Effector memory CD4-positive, alpha-beta T cell (primary cell): ENCODE measurements around the gene BRAF.

ENCODE experiments used
- DNase-seq, 3 donors: peaks; one replicate each; pipeline ENCODE4 v3.0.0-alpha.2; 2020
- H3K27ac ChIP-seq: 2 replicates; pipeline ENCODE4 v1.7.0; 2013; ENCODE audit warnings: mild to moderate bottlenecking, low read length, moderate library complexity; ENCODE audit not compliant: insufficient read depth, poor library complexity, severe bottlenecking
- H3K27me3 ChIP-seq: replicated peaks from 2 replicates; pipeline ENCODE4 v1.7.0; 2013; ENCODE audit warnings: mild to moderate bottlenecking, low read length; ENCODE audit not compliant: insufficient read depth, control insufficient read depth, poor library complexity, severe bottlenecking
- H3K36me3 ChIP-seq: 2 replicates; pipeline ENCODE4 v1.7.0; 2013; ENCODE audit warnings: mild to moderate bottlenecking, low read length, moderate library complexity; ENCODE audit not compliant: control insufficient read depth, insufficient read depth
- H3K4me1 ChIP-seq: 2 replicates; pipeline ENCODE4 v1.7.0; 2013; ENCODE audit warnings: low read length, mild to moderate bottlenecking; ENCODE audit not compliant: control insufficient read depth, insufficient read depth, poor library complexity, severe bottlenecking
- H3K4me3 ChIP-seq: 2 replicates; pipeline ENCODE4 v1.7.0; 2013; ENCODE audit warnings: low read length, low read depth, mild to moderate bottlenecking; ENCODE audit not compliant: insufficient read depth, poor library complexity, severe bottlenecking
- H3K9me3 ChIP-seq: 2 replicates; pipeline ENCODE4 v1.7.0; 2013; ENCODE audit warnings: mild to moderate bottlenecking, low read length, moderate library complexity; ENCODE audit not compliant: control insufficient read depth

The BRAF gene

DNA sequence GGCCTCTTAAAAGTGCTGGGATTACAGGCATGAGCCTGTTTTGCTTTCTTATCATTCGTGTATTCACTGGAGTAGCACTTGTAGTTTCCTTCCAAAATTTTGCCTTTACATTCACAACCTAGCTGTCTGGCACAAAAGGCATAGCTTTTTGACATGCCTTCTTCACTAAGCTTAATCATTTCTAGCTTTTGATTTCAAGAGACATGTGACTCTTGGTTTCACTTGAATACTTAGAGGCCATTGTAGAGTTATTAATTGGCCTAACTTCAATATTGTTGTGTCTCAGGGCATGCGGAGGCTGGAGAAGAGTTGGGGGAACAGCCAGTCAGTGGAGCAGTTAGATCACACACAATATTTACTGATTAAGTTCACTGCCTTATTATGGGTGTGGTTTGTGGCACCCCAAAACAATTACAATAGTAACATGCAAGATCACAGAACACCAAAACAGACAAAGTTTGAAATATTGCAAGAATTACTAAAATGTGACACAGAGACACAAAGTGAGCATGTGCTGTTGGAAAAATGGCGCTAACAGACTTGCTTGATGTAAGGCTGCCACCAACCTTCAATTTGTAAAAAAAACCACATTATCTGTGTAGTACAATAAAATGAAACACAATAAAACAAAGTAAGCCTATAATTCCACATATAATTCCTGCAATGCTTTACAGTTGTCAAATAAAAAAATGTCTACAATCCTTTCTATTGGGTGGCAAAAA lies 43.1 kb downstream of the BRAF start:
- Histone ChIP-seq H3K36me3 (no peaks in the 10 kb centered on the region), H3K4me1 (peaks cover 3% of the 10 kb centered on the region), H3K27ac (no peak overlapping the region), H3K27me3 (no peaks in the 10 kb centered on the region), H3K9me3 (no peaks in the 10 kb centered on the region), H3K4me3 (no peak overlapping the region)
- DNase-seq, result no peak

DNA sequence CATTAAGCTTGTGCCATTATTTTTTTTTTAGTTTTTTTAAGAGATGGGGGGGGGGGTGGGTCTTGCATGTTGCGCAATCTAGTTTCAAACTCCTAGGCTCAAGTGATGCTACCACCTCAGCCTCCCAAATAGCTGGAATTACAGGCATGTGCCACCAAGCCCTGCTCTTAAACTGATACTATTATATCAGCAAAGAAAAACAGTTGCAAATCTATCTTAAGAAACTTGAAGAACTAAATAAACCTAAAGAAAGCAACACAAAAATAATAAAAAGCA lies 47.5 kb downstream of the BRAF start:
- Histone ChIP-seq H3K36me3 (no peaks in the 10 kb centered on the region), H3K4me1 (peaks cover 4% of the 10 kb centered on the region), H3K27ac (no peak overlapping the region), H3K27me3 (no peaks in the 10 kb centered on the region), H3K4me3 (no peak overlapping the region), H3K9me3 (no peaks in the 10 kb centered on the region)
- DNase-seq, result no peak

GRCh38 chr7:140876519-140877248 lies 48.0 kb downstream of the BRAF start:
- H3K27me3 ChIP-seq, result no peaks in the 10 kb centered on the region
- H3K27ac ChIP-seq, result no peak overlapping the region
- H3K9me3 ChIP-seq, result no peaks in the 10 kb centered on the region
- H3K4me3 ChIP-seq, result no peak overlapping the region
- peaks cover 4% of the 10 kb centered on the region for H3K4me1 ChIP-seq
- no peak for DNase-seq
- no peaks in the 10 kb centered on the region for H3K36me3 ChIP-seq

- no peak for DNase-seq
- H3K27ac ChIP-seq, result no peak overlapping the region
- no peaks in the 10 kb centered on the region for H3K36me3 ChIP-seq
Measured at GRCh38 chr7:140873434-140873833, 51.3 kb downstream of the BRAF start.

DNA sequence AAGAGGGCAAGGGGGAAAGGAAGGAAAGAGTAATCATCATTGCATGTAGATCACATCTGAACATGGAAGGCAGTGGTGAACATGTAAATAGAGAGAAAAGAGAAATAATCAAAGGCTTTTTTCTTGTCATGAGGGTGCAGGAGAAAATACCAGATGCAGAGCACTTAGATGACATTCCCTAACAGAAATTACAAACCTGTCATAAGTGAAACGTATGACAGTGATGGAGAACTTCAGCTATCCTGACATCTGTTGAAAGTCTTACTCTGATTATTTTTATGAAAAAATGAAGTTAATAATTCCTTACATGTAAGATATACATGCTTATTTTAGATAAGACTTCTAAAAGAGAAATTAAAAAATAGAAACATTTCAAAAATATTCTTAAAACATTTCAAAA lies 54.7 kb downstream of the BRAF start:
- no peaks in the 10 kb centered on the region for H3K27me3 ChIP-seq
- H3K4me3 ChIP-seq, result no peak overlapping the region
- no peak for DNase-seq
- peaks cover 5% of the 10 kb centered on the region for H3K4me1 ChIP-seq
- H3K27ac ChIP-seq, result no peak overlapping the region
- no peaks in the 10 kb centered on the region for H3K36me3 ChIP-seq
- no peaks in the 10 kb centered on the region for H3K9me3 ChIP-seq

More at GRCh38 chr7:140873434-140873833, 51.3 kb downstream of the BRAF start:
- peaks cover 9% of the 10 kb centered on the region for H3K4me1 ChIP-seq
- H3K27me3 ChIP-seq, result no peaks in the 10 kb centered on the region
- H3K4me3 ChIP-seq, result no peak overlapping the region
- no peaks in the 10 kb centered on the region for H3K9me3 ChIP-seq

DNA sequence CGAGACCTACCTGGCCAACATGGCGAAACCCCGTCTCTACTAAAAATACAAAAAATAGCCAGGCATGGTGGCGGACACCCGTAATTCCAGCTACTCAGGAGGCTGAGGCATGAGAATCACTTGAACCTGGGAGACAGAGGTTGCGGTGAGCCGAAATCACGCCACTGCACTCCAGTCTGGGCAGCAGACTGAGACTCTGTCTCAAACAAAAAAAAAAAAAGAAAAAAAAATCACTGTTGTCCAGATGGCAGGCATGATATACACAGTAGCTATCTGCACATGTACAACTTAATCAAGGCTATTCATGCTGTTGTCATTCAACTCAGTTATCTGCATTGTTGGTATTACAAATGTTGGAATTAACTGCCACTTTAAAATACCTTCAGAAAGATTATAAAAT lies 55.3 kb downstream of the BRAF start:
- no peak for DNase-seq
- H3K27me3 ChIP-seq, result no peaks in the 10 kb centered on the region
- no peak overlapping the region for H3K27ac ChIP-seq

DNA sequence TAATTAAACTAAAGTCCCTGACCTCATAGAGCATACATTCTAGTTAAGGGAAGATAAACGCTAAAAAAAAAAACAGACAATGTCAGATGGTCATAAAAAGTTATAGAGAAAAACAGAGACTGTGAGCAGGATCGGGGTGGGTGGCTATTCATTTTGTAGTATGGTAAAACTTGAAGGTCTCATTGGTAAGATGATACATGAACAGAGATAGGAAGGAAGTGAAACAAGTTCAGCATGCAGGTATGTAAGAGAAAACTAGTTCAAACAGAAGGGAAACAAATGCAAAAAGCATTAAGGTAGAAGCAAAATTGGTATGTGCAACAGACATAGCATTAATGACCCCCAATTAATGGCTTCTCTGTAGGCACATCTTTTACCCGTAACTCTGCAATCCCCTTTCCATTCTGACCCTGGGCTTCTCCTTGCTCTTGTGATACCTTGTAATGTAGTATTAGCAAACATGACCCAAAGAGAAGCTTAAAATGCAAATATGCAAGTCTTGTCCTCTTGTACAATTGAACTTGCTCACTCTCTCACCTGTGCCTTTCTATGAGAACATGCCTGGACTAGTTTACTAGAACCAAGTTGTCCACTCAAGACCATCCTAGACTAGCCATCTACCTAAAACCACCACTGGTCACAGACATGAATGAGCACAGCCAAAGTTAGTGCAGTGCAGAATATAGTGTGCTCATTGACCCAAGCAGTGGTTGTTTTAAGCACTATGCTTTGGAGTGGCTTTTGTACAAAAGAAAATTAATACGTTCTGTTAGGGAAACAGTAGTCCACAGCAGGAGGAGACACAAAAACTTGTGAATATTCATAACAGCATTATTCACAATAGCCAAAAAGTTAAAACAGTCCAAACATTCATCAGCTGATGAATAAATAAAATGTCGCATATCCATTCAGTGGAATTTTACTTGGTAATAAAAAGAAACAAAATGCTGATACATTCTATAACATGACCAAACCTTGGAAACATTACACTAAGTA lies 57.0 kb downstream of the BRAF start:
- DNase-seq, result no peak
- H3K9me3 ChIP-seq, result no peaks in the 10 kb centered on the region

More for the DNA sequence above, 55.3 kb downstream of the BRAF start:
- Histone ChIP-seq H3K4me1 (peaks cover 5% of the 10 kb centered on the region), H3K36me3 (no peaks in the 10 kb centered on the region), H3K4me3 (no peak overlapping the region), H3K9me3 (no peaks in the 10 kb centered on the region)

GRCh38 chr7:140866926-140867325 lies 57.8 kb downstream of the BRAF start:
- no peak for DNase-seq
- Histone ChIP-seq H3K27me3 (no peaks in the 10 kb centered on the region), H3K4me3 (no peak overlapping the region), H3K27ac (no peak overlapping the region), H3K36me3 (no peaks in the 10 kb centered on the region), H3K4me1 (peaks cover 5% of the 10 kb centered on the region), H3K9me3 (no peaks in the 10 kb centered on the region)

More for the DNA sequence above, 57.0 kb downstream of the BRAF start:
- H3K4me1 ChIP-seq, result peaks cover 5% of the 10 kb centered on the region
- no peak overlapping the region for H3K27ac ChIP-seq
- no peak overlapping the region for H3K4me3 ChIP-seq
- no peaks in the 10 kb centered on the region for H3K36me3 ChIP-seq
- no peaks in the 10 kb centered on the region for H3K27me3 ChIP-seq

- DNase-seq, result no peak
- Histone ChIP-seq H3K9me3 (no peaks in the 10 kb centered on the region), H3K4me3 (no peak overlapping the region), H3K27ac (no peak overlapping the region), H3K36me3 (no peaks in the 10 kb centered on the region), H3K4me1 (no peaks in the 10 kb centered on the region), H3K27me3 (no peaks in the 10 kb centered on the region)
Measured at GRCh38 chr7:140864732-140865131, 60.0 kb downstream of the BRAF start.
